Dedifferentiated amniotic fluid mesenchymal stem cell (primary cell): Measurements from ENCODE around the gene NGF.

Source experiments
- DNase-seq: peaks from one replicate; pipeline ENCODE4 v3.0.0-alpha.2; 2016; ENCODE audit errors: extremely low spot score

NGF gene

DNA sequence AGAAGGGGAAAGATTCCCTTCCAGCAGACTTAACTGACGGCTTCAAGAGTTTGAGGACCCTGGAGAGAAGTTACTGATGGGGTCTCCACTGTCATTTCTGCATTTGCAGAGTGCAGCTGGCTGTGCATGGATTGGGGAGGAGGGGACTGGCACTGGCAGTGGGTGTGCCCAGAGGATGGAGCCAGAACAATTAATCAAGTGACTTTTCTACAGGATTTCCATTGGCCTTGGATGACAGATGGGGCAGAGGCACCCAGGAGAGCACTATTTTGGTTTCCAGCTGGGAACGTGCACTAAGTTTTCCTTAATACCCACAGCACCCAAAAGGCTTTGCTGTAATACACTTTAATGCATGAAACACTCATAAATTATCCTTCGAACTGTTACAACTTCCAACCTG, 1.3 kb downstream of the NGF start:
- DNase-seq = no peak

GRCh38 chr1:115332813-115333608, 5.0 kb downstream of the NGF start:
- DNase-seq = peak; percentile 66

DNA sequence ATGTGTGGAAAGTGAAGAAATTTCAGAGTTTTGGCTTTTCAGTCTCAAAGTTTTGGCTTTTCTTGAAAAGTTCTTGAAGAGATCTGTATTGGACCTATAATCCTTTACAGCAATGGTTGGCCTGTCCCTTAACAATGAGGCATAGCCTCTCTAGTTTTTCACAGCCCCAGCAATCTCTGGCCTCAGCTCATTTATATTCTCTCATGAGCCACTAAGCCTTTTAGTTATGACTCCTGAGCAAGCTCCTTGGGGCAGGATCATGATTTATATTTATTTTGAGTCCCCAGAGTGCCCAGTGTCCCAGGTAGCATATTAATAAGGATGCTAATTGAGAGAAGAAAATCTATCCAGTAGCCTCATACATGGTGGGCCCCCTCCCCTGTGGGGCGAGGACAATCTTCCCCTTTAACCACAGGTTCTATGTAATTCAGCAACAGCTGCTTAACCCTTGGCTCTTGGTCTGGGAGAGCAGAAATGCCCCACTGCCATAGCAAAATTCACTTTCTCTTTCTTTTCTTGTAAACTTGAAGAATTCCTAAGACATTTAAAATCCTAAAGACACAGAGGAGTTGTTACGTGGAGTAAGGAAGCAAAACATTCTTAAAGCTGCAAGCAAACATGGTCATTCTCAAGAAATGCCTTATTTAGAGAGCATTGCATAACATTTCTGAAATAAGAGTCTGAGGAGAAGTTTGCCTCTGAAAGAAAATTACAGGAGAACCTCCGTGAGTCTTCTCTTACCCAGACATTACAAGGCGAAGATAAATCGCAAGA, 6.3 kb downstream of the NGF start:
- DNase-seq = peak; percentile 70

GRCh38 chr1:115330480-115331013, 7.5 kb downstream of the NGF start:
- peak; percentile 87 for DNase-seq

DNA sequence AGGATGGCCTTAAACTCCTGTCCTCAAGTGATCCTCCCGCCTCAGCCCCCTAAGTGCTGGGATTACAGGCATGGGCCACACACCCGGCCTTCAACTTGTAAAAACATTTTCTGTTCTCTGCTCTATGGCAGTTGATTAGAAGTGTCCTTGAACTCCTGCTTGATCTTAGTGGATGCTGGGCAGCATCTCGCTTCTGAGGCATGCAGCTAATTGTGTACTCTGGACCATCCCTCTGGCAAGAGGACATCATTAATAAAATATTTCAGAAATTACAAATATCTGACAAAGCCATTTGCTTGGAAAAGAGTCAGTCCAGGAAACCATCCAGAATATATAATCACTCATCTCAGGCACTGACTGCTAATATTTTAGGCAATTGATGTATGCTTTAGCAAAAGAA, 8.1 kb downstream of the NGF start:
- DNase-seq = peak; percentile 31

DNA sequence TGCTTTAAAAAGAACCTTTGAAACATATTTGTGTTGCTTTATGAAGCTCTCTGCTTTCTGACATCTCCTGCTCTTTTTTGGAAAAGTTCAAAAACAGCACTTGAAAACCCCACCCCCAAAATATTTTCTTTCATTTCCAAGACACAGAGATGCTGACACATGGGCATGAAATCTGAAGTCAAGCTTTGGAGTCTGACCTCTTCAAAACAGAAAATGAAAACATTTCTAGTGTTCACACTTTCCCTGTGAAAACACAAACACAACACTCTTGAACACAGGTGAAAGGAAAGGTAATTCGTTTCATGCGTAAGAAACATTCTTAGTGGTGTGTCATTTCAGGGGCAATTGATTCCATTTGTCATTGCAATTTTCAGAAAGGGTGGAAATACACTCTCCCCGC, 10.8 kb downstream of the NGF start:
- DNase-seq = peak; percentile 29

- DNase-seq = no peak
These were observed 11.6 kb downstream of the NGF start for GRCh38 chr1:115326419-115326818.

DNA sequence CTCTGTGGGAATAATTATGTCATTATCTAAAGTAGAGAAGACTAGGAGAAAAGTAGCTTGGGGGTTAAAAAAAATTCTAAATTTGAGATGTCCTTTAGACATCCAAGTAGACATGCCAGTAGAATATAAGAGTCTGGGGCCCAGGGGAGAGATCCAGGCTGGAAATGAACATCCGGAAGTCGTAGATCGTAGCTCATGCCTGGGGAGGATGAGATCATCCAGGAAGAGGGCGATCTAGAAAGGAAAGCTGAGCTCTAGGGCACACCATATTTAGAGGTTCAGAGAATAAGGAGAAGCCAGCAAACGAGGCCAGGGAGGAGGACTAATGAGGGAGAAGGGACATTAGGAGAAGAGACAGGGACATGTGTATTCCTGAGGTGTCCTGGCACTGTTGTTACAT, 12.2 kb downstream of the NGF start:
- DNase-seq = no peak

DNA sequence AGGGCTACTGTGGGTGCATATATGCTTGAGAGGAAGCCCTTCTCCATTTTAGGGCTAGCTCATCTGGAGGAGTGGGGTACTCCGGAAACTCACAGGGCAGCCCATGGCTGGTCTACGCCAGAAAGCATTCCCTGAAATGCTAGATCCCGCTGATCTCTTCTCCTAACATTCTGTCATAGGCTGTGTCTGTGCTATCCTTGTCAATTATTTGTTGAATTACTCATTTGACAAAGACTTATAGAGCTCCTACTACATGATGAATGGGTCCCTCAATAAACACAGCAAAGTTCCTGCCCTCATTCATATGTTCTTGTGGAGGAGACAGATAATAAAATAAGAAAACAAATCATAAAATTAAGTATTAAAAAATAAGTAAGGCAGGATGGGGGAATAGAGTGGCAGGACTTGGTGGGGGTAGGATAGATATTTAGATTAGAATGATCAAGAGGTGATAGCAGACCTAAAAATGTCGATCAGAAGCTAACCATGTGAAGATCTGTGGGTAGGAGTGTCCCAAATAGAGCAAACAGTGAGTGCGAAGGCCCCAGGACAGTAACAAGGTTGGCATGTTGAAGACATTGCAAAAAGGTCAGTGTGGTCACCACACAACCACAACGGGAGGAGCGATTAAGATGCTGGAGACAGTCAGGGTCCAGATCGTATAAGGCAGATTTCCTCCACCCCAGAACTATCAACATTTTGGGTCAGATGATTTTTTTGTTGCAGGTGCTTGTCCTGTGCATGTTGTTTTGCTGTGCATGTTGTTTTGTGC, 13.2 kb downstream of the NGF start:
- no peak for DNase-seq

DNA sequence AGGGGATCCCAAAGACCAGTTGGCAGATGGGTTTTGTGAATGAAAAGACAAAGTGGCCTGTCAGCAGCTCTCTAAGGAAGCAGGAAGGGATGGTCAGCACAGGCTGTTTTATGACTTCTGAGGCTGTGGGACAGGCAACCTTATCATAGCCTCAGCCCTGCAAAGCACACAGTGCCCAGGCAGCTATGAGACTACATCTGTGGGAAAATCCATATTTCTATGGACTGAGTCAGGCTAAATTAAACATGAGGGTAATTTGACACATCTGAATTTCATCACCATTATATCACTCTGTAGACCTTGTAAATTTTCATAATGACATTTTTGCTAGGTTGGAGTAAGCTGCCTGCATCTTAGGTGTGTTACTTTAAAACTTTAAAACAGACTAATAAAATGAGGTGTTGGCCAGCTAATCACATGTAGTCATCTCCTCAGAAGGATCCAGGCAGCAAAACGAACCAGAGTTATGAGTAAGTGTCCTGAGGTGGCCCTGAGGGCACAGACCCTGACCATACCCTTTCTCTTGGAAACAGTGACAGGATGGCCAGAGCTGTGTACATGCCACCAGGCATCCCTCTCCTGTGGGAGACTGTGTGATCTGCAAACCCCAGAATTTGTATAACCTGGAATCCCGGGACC, 14.6 kb downstream of the NGF start:
- no peak for DNase-seq

DNA sequence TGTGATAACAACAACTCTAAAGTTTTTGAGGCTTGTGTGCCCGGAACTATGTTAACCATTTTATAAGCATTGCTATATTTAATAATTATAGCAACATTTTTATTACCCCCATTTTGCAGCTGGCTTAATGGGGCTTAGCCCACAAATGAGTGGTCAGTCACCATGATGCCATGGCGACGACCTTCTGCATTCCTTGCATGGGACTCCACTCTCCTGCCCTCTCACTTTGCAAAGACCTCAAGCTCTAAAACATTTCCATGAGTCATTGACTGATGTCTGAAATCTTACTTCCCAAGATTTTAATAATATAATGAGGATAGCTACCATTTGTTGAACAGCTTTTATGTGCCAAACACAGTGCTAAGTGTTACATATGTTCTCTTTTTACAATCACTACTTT, 15.4 kb downstream of the NGF start:
- no peak for DNase-seq

DNA sequence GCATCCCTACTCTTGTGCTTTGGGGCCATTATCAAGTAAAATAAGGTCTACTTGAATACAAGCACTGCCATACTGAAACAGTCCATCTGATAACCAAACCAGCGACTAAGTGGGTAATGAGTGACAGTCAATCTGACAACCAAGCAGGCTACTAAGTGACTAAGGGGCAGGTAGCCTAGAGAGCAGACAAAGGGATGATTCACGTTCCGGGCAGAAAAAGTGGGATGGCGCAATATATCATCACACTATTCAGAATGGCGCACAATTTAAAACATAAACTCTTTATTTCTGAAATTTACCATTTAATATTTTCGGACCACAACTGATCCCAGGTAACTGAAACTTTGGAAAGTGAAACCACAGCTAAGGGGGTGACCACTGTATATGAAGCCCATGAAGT, 17.7 kb downstream of the NGF start:
- DNase-seq = no peak

- DNase-seq = no peak
These were observed 18.3 kb downstream of the NGF start for GRCh38 chr1:115319706-115320105.

DNA sequence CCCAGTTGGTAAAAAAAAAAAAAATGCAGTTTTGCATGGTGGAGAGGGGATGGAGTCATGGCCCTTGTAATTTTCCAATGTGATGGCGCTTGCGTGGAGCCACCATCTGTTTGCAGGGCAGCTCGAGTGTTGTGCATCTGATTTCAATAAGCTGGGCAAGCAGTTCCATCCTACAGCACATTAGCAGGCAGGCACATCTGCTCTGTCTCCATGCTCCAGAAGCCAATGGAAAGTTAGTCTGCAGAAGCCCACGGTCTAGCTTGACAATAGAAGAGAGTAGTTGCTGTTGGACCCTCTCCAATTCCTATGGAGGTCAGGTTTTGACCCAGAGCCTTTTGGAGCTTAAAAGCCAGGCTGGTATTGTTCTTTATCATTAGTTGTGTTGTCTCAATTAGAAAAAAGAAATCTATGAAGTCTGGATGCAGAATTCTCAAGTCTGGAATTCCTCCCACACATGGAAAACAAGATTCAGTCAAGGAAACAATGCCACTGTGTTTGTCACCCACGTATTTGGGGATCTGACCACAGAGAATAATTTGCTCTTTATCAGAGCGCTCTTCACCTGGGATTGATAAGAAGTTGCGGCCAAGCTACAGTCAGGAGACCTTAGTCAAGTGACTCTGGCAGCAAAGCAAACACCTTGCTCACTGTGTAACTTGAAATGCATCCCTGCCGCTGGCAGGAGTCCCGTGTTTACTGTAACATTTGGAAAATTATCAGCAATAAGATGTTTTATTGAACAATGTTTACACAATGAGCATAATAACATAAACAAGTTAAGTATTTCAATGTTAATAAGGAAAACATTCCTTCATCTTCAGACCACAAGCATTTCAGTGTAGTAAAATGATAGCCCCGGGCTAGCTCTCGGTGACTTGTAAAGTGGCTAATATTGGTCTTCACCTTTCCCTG, 20.7 kb downstream of the NGF start:
- no peak for DNase-seq

- DNase-seq = peak; percentile 66
These were observed 23.3 kb downstream of the NGF start for GRCh38 chr1:115314765-115315164.

DNA sequence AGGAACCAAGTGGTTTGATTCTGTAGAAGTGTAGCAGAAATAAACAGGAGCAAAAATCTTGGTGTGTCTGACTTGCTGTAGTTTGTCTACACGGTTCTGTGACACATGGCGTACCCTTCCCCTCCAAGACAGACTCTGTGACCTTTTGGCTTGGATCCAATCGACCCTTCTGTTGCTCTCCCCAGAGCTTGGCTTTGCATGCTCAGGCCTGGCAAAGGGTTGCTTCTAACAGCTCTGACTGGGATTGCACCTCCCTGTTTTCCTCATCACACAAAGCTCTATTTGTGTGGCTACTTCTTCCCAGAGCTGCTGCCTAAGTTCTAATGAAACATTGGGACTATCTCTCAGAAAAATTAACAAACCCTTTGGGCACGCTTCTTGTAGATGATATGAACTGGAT, 24.0 kb downstream of the NGF start:
- no peak for DNase-seq

DNA sequence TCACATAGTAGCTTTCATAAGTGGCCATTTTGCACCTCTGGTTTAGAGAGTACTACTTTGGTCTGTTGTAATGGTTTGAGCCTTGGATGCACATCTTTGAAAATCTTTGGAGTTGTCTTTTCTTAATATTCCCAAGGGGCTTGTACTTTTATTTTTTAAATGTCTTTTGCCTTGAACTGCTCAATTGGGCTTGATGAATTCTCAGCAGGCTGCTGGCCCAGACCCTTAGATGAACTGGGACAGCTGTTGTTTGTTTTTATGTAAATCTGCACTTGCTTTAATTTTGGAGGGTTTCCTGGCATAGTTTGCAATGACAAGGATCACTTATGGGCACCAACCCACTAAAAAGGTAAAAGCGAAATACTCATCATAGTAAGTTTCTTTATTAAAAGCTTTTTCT, 24.9 kb downstream of the NGF start:
- no peak for DNase-seq

- DNase-seq = no peak
These were observed 25.3 kb downstream of the NGF start for GRCh38 chr1:115312742-115313141.

GRCh38 chr1:115311474-115311989, 26.5 kb downstream of the NGF start:
- DNase-seq = no peak
